HG03175 (cell line): ENCODE results near the gene ARHGAP45.
A peak's percentile ranks its signal among the peaks of the same experiment; 100 is the strongest.

Experiments
- ATAC-seq: cut with Tn5 transposase; IDR thresholded peaks from one replicate; pipeline ENCODE4 v1.9.1; 2021; ENCODE audit warnings: mild to moderate bottlenecking, moderate library complexity; ENCODE audit not compliant: unreplicated experiment

The ARHGAP45 gene

GRCh38 chr19:1054102-1055027, 12.6 kb upstream of the ARHGAP45 start:
- no peak for ATAC-seq

GRCh38 chr19:1055028-1055425, 11.9 kb upstream of the ARHGAP45 start:
- no peak for ATAC-seq

DNA sequence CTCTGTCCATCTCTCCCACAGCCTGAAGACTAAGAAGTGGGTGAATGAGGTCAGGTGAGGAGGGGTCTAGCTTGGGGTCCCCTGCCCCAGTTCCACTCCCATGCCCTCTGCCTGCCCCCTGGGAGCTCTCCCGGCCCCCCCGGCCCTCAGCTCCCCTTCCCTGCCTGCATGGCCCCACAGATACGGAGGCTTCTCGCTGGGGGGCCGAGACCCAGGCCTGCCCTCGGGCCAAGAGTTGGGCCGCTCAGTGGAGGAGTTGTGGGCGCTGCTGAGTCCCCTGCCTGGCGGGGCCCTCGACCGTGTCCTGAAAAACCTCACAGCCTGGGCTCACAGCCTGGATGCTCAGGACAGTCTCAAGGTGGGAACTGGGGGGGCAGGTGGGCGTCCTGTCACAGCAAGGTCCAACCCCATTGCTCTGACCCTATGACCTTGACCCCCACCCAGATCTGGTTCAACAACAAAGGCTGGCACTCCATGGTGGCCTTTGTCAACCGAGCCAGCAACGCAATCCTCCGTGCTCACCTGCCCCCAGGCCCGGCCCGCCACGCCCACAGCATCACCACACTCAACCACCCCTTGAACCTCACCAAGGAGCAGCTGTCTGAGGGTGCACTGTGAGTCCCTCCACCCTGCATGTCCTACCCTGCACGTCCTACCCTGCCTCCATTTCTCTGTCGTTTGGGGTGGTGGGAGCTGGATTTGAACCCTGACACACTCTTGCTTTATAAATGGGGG, 10.9 kb upstream of the ARHGAP45 start:
- ATAC-seq = no peak

DNA sequence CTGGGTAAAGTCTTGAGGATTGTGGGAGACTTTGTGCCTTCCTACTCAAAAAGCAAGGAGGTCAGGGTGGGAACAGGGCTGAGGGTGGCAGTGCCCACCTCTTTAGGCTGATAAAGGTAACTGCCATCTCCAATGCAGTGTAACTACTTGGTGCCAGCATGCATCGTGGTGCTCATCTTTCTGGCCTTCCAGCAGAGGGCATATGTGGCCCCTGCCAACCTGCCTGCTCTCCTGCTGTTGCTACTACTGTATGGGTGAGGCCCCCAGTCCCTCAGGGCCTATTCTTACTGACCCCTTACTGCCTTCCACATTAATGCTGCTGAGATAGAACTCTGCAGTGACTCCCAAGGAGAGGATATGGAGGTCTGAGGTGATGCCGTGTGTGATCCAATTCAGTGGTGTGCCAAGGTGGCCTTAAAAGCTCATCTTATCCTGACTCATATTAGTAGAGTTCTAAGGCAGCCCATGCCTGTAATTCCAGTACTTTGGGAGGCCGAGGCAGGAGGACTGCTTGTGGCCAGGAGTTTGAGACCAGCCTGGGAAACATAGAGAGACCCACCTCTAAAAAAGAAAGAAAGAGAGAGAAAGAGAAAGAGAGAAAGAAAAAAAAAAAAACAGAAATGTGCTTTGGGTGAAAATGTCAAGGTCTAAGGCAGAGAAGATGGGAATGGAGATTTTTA, 9.7 kb upstream of the ARHGAP45 start:
- ATAC-seq = no peak

DNA sequence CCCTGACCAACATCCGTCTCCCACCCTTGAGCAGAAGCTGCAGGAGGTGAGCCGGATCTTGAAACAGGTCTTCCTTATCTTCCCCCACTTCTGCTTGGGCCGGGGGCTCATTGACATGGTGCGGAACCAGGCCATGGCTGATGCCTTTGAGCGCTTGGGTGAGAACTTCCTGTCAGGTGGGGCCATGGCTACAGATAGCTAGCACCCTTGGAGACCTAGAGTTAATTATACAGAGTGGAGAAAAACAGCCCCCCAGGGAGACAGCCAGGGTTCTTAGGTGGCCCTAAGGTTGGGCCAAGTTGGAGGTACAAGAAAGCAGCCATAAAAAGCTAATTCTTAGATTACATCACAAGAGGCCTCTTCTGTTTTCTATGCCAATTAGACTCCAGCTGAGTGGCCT, 8.9 kb upstream of the ARHGAP45 start:
- no peak for ATAC-seq

DNA sequence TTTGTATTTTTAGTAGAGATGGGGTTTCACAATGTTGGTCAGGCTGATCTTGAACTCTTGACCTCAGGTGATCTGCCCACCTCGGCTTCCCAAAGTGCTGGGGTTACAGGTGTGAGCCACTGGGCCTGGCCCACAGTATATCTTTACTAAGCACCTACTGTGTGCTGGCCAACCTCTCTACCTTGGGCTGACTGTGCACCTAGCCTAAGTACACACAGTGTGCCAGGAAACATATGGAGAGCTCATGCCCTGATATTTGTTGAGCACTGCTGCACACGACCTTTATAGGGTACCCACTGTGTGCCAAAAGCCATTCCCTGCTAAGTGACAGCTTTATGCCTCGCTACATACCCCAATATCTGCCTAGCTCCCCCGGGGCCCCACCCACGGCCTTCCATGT, 6.3 kb upstream of the ARHGAP45 start:
- ATAC-seq = no peak

DNA sequence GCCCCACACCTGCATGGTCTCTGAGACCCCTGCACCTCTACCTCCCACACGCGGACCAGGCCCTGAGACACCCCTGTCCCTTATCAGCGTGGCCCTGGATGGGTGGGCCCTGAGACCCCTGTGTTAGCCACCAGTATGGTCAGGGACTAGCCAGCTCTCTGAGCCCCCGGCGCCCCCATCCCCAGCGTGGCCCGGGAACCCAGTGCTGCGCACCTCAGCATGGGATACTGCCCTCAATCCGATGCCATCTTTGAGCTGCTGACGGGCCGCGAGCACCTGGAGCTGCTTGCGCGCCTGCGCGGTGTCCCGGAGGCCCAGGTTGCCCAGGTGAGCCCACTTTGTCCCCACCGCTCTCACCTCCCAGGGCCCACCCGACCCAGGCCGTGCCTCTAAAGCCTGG, 5.0 kb upstream of the ARHGAP45 start:
- no peak for ATAC-seq

GRCh38 chr19:1062387-1063029, 4.5 kb upstream of the ARHGAP45 start:
- no peak for ATAC-seq

- no peak for ATAC-seq
These were observed 3.7 kb upstream of the ARHGAP45 start for GRCh38 chr19:1063030-1063908.

DNA sequence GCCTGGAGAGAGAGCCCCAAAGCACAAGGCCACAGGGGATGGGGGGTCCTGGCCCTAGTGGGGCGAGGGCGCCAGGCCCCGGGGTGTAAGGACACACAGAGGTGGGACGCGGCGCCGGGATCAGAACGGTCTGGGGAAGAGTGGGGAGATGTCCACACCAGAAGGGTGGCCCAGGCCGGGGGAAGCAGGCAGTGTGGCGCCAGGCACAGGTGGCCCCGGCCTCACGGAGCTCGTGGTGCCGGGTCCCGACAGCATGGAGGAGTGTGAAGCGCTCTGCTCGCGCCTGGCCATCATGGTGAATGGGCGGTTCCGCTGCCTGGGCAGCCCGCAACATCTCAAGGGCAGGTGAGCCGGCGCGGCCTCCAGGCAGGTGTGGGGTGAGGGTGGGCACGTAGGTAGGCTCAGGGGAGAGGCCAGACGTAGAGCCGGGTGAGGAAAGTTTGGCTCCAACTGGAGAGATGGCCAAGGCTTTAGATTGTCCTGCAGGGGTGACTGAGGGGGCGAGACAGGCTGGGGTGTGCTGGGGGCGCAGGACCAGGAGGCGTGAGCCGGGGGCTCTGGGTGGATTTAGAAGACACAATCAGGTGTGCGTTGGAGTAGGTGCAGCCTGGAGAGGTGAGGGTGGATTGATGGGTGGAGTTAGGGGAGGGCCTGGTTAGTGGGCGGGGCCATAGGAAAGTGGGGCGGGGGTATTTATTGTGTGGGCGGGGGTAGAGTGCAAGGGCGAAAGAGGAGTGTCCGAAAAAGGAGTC, 2.9 kb upstream of the ARHGAP45 start:
- no peak for ATAC-seq

DNA sequence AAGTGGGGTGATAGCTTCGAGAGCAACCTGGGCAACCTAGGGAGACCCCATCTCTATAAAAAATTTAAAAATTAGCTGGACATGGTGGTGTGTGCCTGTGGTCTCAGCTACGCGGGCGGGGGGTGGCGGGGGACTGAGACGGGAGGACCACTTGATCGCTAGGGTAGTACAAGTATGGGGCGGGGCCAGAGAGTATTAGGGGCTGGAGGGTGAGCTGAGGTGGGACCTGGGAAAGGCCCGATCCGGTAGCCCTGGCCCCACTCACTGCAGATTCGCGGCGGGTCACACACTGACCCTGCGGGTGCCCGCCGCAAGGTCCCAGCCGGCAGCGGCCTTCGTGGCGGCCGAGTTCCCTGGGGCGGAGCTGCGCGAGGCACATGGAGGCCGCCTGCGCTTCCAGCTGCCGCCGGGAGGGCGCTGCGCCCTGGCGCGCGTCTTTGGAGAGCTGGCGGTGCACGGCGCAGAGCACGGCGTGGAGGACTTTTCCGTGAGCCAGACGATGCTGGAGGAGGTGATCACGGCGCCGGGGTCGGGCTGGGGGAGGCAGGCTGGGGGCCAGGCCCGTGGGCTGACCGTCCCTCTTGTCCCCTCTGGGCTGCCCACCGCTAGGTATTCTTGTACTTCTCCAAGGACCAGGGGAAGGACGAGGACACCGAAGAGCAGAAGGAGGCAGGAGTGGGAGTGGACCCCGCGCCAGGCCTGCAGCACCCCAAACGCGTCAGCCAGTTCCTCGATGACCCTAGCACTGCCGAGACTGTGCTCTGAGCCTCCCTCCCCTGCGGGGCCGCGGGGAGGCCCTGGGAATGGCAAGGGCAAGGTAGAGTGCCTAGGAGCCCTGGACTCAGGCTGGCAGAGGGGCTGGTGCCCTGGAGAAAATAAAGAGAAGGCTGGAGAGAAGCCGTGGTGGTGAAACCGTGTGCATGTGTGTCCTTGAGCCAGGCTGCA, 2.0 kb upstream of the ARHGAP45 start:
- no peak for ATAC-seq

GRCh38 chr19:1065606-1066109, 1.3 kb upstream of the ARHGAP45 start:
- ATAC-seq = no peak

DNA sequence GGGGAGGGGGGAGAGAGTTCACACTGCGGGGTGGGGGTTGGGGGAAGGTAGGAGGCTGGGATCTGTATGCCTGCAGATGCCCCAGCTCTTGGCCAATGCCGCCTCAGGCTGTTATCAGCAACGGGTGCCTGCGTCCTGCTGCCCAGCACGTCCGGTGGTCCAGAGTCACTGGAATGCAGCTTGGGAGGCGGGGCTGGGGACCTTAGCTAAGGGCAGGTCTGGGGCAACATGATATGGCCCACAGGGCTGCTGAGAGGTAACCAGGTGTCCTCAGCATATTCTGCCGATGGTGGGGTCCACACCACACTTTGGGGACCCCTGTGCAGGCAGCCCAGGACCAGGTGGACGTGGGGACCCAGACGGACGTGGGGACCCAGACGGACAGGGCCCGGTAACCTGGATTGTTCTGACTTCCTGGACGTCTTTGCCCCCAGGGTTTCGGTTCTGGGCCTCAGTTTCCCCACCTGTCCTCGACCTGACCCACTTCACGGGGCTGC, 668 bp upstream of the ARHGAP45 start:
- ATAC-seq = no peak

DNA sequence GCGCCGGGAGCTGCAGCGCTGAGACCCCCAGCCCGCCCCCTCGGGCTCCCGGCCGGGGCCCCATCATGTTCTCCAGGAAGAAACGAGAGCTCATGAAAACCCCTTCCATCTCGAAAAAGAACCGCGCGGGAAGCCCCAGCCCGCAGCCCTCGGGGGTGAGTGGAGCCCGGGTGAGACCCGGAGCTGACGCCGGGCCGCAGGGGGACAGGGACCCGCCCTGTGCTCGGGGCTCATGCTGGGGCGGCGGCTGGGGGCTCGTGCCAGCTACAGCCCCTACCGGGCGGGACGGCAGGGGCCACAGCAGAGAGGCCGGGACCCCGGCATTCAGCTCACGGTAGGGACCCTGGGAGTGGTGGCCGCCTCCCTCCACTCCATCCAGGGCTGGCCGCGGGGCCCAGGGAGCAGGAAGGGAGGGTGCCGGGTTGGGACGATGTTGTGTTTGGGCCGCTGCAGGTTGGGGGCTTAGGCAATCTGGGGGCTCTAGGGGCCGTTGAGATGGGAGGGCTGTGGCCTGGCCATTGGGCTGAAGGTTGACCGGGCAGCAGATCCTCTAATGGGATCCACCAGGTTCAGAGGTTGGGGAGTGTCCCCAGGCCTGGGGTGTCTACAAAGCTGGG, 482 bp downstream of the ARHGAP45 start:
- peak; percentile 9 for ATAC-seq

GRCh38 chr19:1068009-1069001, 1.3 kb downstream of the ARHGAP45 start:
- ATAC-seq = no peak
